Prostate gland (tissue), 2 donors: Measurements from ENCODE around the gene MAP3K9.

Experiments
- CTCF ChIP-seq, 4 experiments: fragments of 200-600 bp in 2 of 4; fragments of 450-650 bp in 2 of 4; sonication (generic) in 2 of 4; IDR thresholded peaks; 1 replicate in 3 of 4; 2 replicates in 1 of 4; pipeline ENCODE4 v1.5.1; 2016 to 2019; ENCODE audit warnings: antibody characterized with exemption in 4 of 4, mild to moderate bottlenecking in 2 of 4, moderate library complexity in 2 of 4
- POLR2A ChIP-seq: fragments of 450-650 bp; IDR thresholded peaks from one replicate; pipeline ENCODE4 v1.6.1; 2016; ENCODE audit warnings: antibody characterized with exemption, mild to moderate bottlenecking

- TF ChIP-seq CTCF (IDR thresholded peaks at IDR 0.05) (no peak), POLR2A (no peak)
Measured at GRCh38 chr14:70730393-70730792, 78.9 kb downstream of the MAP3K9 start.
